K562 (cell line): ENCODE data around the gene PIGQ. TPM values are rescaled to one million over a fixed set of nuclear protein-coding genes. Genes with fewer than 3 reads are reported as not detected.

Source experiments
- ATAC-seq: fragments of 200-7000 bp; cut with Tn5 transposase; 3 replicates; pipeline ENCODE4 v1.9.1; 2020; ENCODE audit warnings: moderate library complexity
- BruUV-seq: library from RNA; stranded (reverse); fragments of 400-500 nt; replicated peaks from 2 replicates; lab custom pipeline; 2021; lab: Mats Ljungman, UMichigan
- CTCF ChIA-PET: fragments of 300-600 bp; formaldehyde crosslinking; extraction: SDS; loops from one replicate; lab custom pipeline; 2021; ENCODE audit warnings: low intra/inter-chr PET ratio; lab: Yijun Ruan, JAX
- POLR2A ChIA-PET: fragments of 300-600, 350-650 bp; sonication (Branson Sonifier 250); formaldehyde crosslinking; extraction: SDS; loops from one replicate; lab custom pipeline; 2021; ENCODE audit warnings: antibody characterized with exemption, inconsistent platforms; lab: Yijun Ruan, JAX
- DNase-seq, 4 experiments: peaks; one replicate each; pipeline versions ENCODE4 v3.0.0 to v3.0.0-alpha.2; 2011 to 2018; ENCODE audit warnings: low spot score in 3 of 4, mixed read lengths in 3 of 4; ENCODE audit errors: extremely low read depth in 1 of 4
- FAIRE-seq: peaks from 2 replicates; lab custom pipeline; 2011; peaks lifted over from hg19 to GRCh38; lab: Jason Lieb, UNC
- H2AFZ ChIP-seq: 2 replicates; pipeline ENCODE4 v1.6.0; 2011; ENCODE audit warnings: low read depth, low read length, control low read depth, inconsistent platforms
- H3K27ac ChIP-seq: fragments of 200-600 bp; 3 replicates; pipeline ENCODE4 v1.8.0; 2011; ENCODE audit warnings: low read depth, mild to moderate bottlenecking, control low read depth, inconsistent platforms, low read length, moderate library complexity, mixed read lengths; ENCODE audit errors: extremely low read depth
- H3K27me3 ChIP-seq, 2 experiments: fragments of 300-600 bp in 1 of 2; 2 replicates in 1 of 2; 3 replicates in 1 of 2; pipeline versions ENCODE4 v1.6.0 to v1.8.0; 2011; ENCODE audit warnings: inconsistent platforms in 2 of 2, low read length in 2 of 2, mild to moderate bottlenecking in 1 of 2, mixed read lengths in 1 of 2, moderate library complexity in 1 of 2; ENCODE audit not compliant: control insufficient read depth in 2 of 2, insufficient read depth in 2 of 2
- H3K36me3 ChIP-seq: fragments of 300-600 bp; 3 replicates; pipeline ENCODE4 v1.8.0; 2011; ENCODE audit warnings: mild to moderate bottlenecking, low read length, inconsistent platforms; ENCODE audit not compliant: control insufficient read depth, insufficient read depth
- H3K4me1 ChIP-seq, 2 experiments: fragments of 200-600 bp in 1 of 2; replicated peaks in 1 of 2; 2 replicates in 1 of 2; 3 replicates in 1 of 2; pipeline versions ENCODE4 v1.5.1 to v1.8.0; 2011; ENCODE audit warnings: inconsistent platforms in 2 of 2, low read length in 2 of 2, mild to moderate bottlenecking in 1 of 2, mixed read lengths in 1 of 2, moderate library complexity in 1 of 2; ENCODE audit not compliant: control insufficient read depth in 2 of 2, insufficient read depth in 2 of 2
- H3K4me2 ChIP-seq: 2 replicates; pipeline ENCODE4 v1.6.1; 2011; ENCODE audit warnings: low read length, control low read depth, inconsistent platforms, mixed read lengths; ENCODE audit not compliant: insufficient read depth
- H3K4me3 ChIP-seq: fragments of 200-600 bp; sonication (generic), shearing (Covaris generic); 2 replicates; pipeline ENCODE4 v1.5.1; 2016; ENCODE audit warnings: control low read depth, inconsistent platforms
- H3K79me2 ChIP-seq: fragments of 200-600 bp; 3 replicates; pipeline ENCODE4 v1.8.0; 2011; ENCODE audit warnings: low read length, inconsistent platforms; ENCODE audit not compliant: control insufficient read depth, insufficient read depth
- H3K9ac ChIP-seq, 2 experiments: 2 replicates each; pipeline versions ENCODE4 v1.6.0 to v1.6.1; 2011; ENCODE audit warnings: low read depth in 2 of 2, low read length in 2 of 2, control low read depth in 1 of 2, inconsistent platforms in 1 of 2, mild to moderate bottlenecking in 1 of 2, mixed read lengths in 1 of 2; ENCODE audit not compliant: insufficient read depth in 1 of 2
- H3K9me1 ChIP-seq: one replicate; pipeline ENCODE4 v1.6.0; 2011; ENCODE audit warnings: inconsistent platforms, mild to moderate bottlenecking, low read length, moderate library complexity; ENCODE audit not compliant: control insufficient read depth, insufficient read depth
- H3K9me3 ChIP-seq: replicated peaks from 2 replicates; pipeline ENCODE4 v1.5.1; 2011; ENCODE audit warnings: low read depth, low read length, inconsistent platforms; ENCODE audit not compliant: control insufficient read depth, insufficient read depth
- H4K20me1 ChIP-seq: replicated peaks from 2 replicates; pipeline ENCODE4 v1.6.1; 2011; ENCODE audit warnings: low read length, inconsistent platforms, mixed read lengths; ENCODE audit not compliant: control insufficient read depth, insufficient read depth
- BMI1 ChIP-seq: fragments of 150-350 bp; IDR thresholded peaks from 2 replicates; pipeline ENCODE4 v1.6.1; 2014; ENCODE audit warnings: low read length
- HNRNPL ChIP-seq: fragments of 200-400 bp; formaldehyde crosslinking; IDR thresholded peaks from 2 replicates; pipeline ENCODE4 v1.6.1; 2017; ENCODE audit warnings: low read depth, mild to moderate bottlenecking, low read length
- MYNN ChIP-seq, 2 experiments: sonication (generic); formaldehyde crosslinking in 1 of 2; IDR thresholded peaks; 2 replicates each; pipeline versions ENCODE4 v1.5.0 to v1.6.1; 2016 to 2020; ENCODE audit warnings: antibody characterized with exemption in 1 of 2, missing genetic modification reagents in 1 of 2
- RNF2 ChIP-seq: sonication (generic); IDR thresholded peaks from 2 replicates; pipeline ENCODE4 v1.6.1; 2016
- SMAD1 ChIP-seq: fragments of 150-350 bp; IDR thresholded peaks from 2 replicates; pipeline ENCODE4 v1.6.1; 2014; ENCODE audit warnings: low read length, low read depth; ENCODE audit not compliant: partially characterized antibody
- TEAD1 ChIP-seq, 2 experiments: fragments of 450-650 bp in 1 of 2; sonication (generic) in 1 of 2; formaldehyde crosslinking; IDR thresholded peaks; 2 replicates each; pipeline versions ENCODE4 v1.4.0 to v1.8.0; 2020 to 2022; ENCODE audit warnings: mild to moderate bottlenecking in 2 of 2, missing genetic modification reagents in 1 of 2
- ZFP1 ChIP-seq: fragments of 450-650 bp; formaldehyde crosslinking; IDR thresholded peaks from 2 replicates; pipeline ENCODE4 v1.4.0; 2020; ENCODE audit warnings: mild to moderate bottlenecking, mixed read lengths
- ZNF121 ChIP-seq: sonication (generic); formaldehyde crosslinking; conservative IDR thresholded peaks from 2 replicates; pipeline ENCODE4 v1.8.0; 2022; ENCODE audit warnings: missing genetic modification reagents
- ZNF124 ChIP-seq: sonication (generic); formaldehyde crosslinking; IDR thresholded peaks from 2 replicates; pipeline ENCODE4 v1.8.1; 2022; ENCODE audit warnings: missing genetic modification reagents
- ZNF197 ChIP-seq: fragments of 200-800 bp; sonication (Bioruptor generic); IDR thresholded peaks from 2 replicates; pipeline ENCODE4 v1.6.1; 2016; ENCODE audit warnings: low read depth, missing genetic modification characterization, missing compliant biosample characterization
- ZNF263 ChIP-seq: sonication (generic); formaldehyde crosslinking; IDR thresholded peaks from 2 replicates; pipeline ENCODE4 v1.8.0; 2022; ENCODE audit warnings: mild to moderate bottlenecking, missing genetic modification reagents, borderline replicate concordance
- WGBS: fragments of 100-300 bp; shearing (Covaris generic); methylation state at CpG from one replicate; pipeline ENCODE4 v1.1.6; 2016; ENCODE audit warnings: low coverage, mixed read lengths; ENCODE audit not compliant: insufficient coverage; ENCODE audit errors: missing lambda C conversion rate; 5-methylcytosine and 5-hydroxymethylcytosine counted together
- in situ Hi-C: fragments of 300-500 bp; cut with MboI; formaldehyde crosslinking; loops from 4 replicates; pipeline ENCODE4 v1.15.0; 2018; ENCODE audit warnings: inconsistent platforms, mixed read lengths
- intact Hi-C: fragments of 100-400 bp; cut with micrococcal nuclease; formaldehyde crosslinking; loops from 2 replicates; pipeline ENCODE4 v1.14.2; 2022
- polyA plus RNA-seq, 8 experiments: library from polyadenylated mRNA; depleted of rRNA in 4 of 8; stranded (reverse) in 5 of 8; unstranded in 3 of 8; fragments of >200 nt; fragmentation: Nextera tagmentation in 2 of 8; fragmentation: Illumina TruSeq in 1 of 8; extraction: Ambion mirVana in 2 of 8; extraction: Trizol in 1 of 8; gene quantifications; 2 replicates each; pipeline versions ENCODE4 v1.2.1 to v1.2.3, GENCODE V29; 2011 to 2014; ENCODE audit warnings: inconsistent platforms in 1 of 8, missing spikeins in 1 of 8
- total RNA-seq, 7 experiments: library from RNA; depleted of rRNA in 6 of 7; stranded (reverse); fragments of >200 nt in 6 of 7; fragmentation: Illumina TruSeq in 2 of 7; extraction: Trizol in 2 of 7; gene quantifications; 2 replicates each; pipeline versions ENCODE4 v1.2.1 to v1.2.3, GENCODE V29; 2011 to 2021; ENCODE audit warnings: low replicate concordance in 1 of 7
- TF ChIP-seq, protein P1 (sequence below), 3 experiments: fragments of 200-800 bp in 1 of 3; sonication (Bioruptor generic) in 1 of 3; sonication (generic) in 1 of 3; formaldehyde crosslinking in 1 of 3; IDR thresholded peaks; 2 replicates each; pipeline versions ENCODE4 v1.6.1 to v1.8.0; 2016 to 2022; ENCODE audit warnings: mild to moderate bottlenecking in 2 of 3, missing compliant biosample characterization in 2 of 3, missing genetic modification characterization in 2 of 3, missing genetic modification reagents in 1 of 3
- TF ChIP-seq, protein P2 (sequence below): sonication (generic); formaldehyde crosslinking; IDR thresholded peaks from 2 replicates; pipeline ENCODE4 v1.9.0; 2022; ENCODE audit warnings: mild to moderate bottlenecking, missing genetic modification reagents
- TF ChIP-seq, protein P3 (sequence below): sonication (generic); formaldehyde crosslinking; IDR thresholded peaks from 2 replicates; pipeline ENCODE4 v1.8.0; 2022; ENCODE audit warnings: missing genetic modification reagents, mild to moderate bottlenecking, moderate library complexity, borderline replicate concordance
- TF ChIP-seq, protein P4 (sequence below): fragments of 450-650 bp; IDR thresholded peaks from 2 replicates; pipeline ENCODE4 v1.6.1; 2017; ENCODE audit warnings: mild to moderate bottlenecking, moderate library complexity

PIGQ gene
- total and polyA plus RNA-seq, 9 of the 15 experiments (the other 6 are each of a cell fraction or from before 2014, with no cell fraction given): 0.20 to 49.6 (median 11.7) TPM

DNA sequence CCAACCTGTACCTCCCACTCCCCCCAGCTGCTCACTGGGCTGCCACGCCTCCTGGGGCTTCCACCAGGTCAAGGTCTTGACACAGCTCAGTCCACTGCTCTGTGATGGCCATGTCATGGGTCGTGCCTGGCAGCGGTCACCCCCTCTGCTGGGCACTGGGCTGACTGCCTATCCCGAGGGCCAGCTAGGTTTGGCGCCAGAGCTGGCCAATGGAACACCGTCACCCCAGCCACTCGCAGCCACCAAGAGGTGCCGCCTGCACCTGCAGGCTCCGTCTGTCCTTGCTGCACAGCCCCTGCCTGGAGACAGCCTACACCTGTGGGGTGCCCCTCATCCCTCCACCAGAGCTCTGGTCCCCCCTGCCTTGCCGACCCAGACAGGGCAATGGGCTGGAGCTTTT lies 15.6 kb downstream of the PIGQ start (continued):
- TF ChIP-seq, protein P1, sequence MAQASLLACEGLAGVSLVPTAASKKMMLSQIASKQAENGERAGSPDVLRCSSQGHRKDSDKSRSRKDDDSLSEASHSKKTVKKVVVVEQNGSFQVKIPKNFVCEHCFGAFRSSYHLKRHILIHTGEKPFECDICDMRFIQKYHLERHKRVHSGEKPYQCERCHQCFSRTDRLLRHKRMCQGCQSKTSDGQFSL (CRISPR knock-in tag; IDR thresholded peaks at IDR 0.05): peak; percentile 19; the same call in 1 of the 2 replicates
- TF ChIP-seq, protein P1 (tag; IDR thresholded peaks at IDR 0.05): no peak
- TF ChIP-seq, all 486 proteins: peak for 7

DNA sequence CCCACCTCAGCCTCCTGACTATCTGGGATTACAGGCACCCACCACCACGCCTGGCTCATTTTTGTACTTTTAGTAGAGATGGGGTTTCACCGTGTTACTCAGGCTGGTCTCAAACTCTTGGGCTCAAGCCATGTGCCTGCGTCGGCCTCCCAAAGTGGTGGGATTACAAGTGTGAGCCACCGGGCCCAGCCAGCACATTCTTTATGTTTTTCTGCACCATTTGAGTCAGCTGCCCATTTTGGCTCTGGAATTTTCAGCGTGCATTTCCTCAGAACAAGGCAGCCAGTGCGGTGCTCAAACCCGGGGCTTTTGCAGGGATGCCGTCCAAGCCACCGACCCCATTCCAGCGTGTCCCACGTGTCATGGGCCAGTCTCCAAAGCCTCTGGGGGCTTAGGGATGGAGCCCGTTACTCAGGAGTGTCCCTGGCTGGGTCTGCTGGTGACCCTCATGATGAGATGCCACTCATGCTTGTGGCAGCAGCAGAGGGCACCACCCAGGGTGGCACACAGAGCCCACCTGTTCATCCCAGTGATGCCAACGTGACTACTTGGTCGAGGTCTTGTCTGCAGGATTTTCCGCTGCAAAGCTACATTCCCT lies 16.4 kb downstream of the PIGQ start:
- BruUV-seq: no TSS peak
- no peak overlapping the region for H3K27ac ChIP-seq
- H3K9me3 ChIP-seq: no peaks in the 10 kb centered on the region
- ChIA-PET CTCF (no interaction called here), POLR2A (interaction anchor here (0.6 to 1.3 kb wide), 5 partner anchors 10 to 150 kb away, joined by 3 to 6 read pairs (median 3); no protein-coding TSS in a partner anchor)
- no peaks in the 10 kb centered on the region for H3K27me3 ChIP-seq
- 47% methylated on average over 16 of the region's 16 CpGs for WGBS
- peaks cover 33% of the 10 kb centered on the region for H3K79me2 ChIP-seq
- no peak overlapping the region for H3K4me2 ChIP-seq
- no peak overlapping the region for H3K4me3 ChIP-seq
- no peak overlapping the region for H2AFZ ChIP-seq
- peaks cover 16% of the 10 kb centered on the region for H4K20me1 ChIP-seq
- in situ Hi-C loops: no loop called here
- peaks cover 8% of the 10 kb centered on the region for H3K9me1 ChIP-seq
- no peak overlapping the region; a peak in 1 of 4 replicates for H3K9ac ChIP-seq
- FAIRE-seq: no peak
- DNase-seq: no peak
- H3K4me1 ChIP-seq: peaks cover 16 to 75% of the 10 kb centered on the region in 2 experiments; a peak in 4 of 5 replicates
- no peak for ATAC-seq
- peaks cover 7% of the 10 kb centered on the region; the same call in 1 of the 3 replicates for H3K36me3 ChIP-seq
- intact Hi-C loops: no loop called here
- TF ChIP-seq HNRNPL (0 out of 2 replicates have a peak, but pooled peaks have one; percentile 45), RNF2 (no peak), ZNF197 (CRISPR knock-in tag) (no peak), ZFP1 (CRISPR knock-in tag) (no peak), ZNF124 (0 out of 2 replicates have a peak, but pooled peaks have one; percentile 48), BMI1 (no peak), TEAD1 (CRISPR knock-in tag; IDR thresholded peaks at IDR 0.05) (no peak), ZNF263 (peak; percentile 32; the same call in 1 of the 2 replicates), ZNF121 (CRISPR knock-in tag) (no peak), SMAD1 (no peak), MYNN (IDR thresholded peaks at IDR 0.05) (0 out of 2 replicates have a peak, but pooled peaks have one; percentile 41), MYNN (CRISPR knock-in tag; IDR thresholded peaks at IDR 0.05) (no peak)
- TF ChIP-seq, protein P2, sequence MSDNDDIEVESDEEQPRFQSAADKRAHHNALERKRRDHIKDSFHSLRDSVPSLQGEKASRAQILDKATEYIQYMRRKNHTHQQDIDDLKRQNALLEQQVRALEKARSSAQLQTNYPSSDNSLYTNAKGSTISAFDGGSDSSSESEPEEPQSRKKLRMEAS (CRISPR knock-in tag): peak; percentile 17; the same call in 1 of the 2 replicates
- TF ChIP-seq, protein P3, sequence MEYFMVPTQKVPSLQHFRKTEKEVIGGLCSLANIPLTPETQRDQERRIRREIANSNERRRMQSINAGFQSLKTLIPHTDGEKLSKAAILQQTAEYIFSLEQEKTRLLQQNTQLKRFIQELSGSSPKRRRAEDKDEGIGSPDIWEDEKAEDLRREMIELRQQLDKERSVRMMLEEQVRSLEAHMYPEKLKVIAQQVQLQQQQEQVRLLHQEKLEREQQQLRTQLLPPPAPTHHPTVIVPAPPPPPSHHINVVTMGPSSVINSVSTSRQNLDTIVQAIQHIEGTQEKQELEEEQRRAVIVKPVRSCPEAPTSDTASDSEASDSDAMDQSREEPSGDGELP: peak; percentile 33; the same call in 1 of the 2 replicates
- TF ChIP-seq, protein P4, sequence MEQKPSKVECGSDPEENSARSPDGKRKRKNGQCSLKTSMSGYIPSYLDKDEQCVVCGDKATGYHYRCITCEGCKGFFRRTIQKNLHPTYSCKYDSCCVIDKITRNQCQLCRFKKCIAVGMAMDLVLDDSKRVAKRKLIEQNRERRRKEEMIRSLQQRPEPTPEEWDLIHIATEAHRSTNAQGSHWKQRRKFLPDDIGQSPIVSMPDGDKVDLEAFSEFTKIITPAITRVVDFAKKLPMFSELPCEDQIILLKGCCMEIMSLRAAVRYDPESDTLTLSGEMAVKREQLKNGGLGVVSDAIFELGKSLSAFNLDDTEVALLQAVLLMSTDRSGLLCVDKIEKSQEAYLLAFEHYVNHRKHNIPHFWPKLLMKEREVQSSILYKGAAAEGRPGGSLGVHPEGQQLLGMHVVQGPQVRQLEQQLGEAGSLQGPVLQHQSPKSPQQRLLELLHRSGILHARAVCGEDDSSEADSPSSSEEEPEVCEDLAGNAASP: no peak
